ENCODE data around the gene ARHGAP21.

GRCh38 chr10:24726626-24727025 lies 2.9 kb upstream of the ARHGAP21 start:
- TF ChIP-seq REST (IDR thresholded peaks at IDR 0.05; ENCODE audit: borderline replicate concordance) (no peak), REST (CRISPR knock-in tag; IDR thresholded peaks at IDR 0.05; ENCODE audit: low read depth) (no peak), ZBTB8A (IDR thresholded peaks at IDR 0.05; ENCODE audit: partially characterized antibody) (no peak), RBM39 (optimal IDR thresholded peaks at IDR 0.05; ENCODE audit: low read depth, low read length) (no peak), POLR2AphosphoS5 (IDR thresholded peaks at IDR 0.05; ENCODE audit: control insufficient read depth, insufficient read depth, low read depth, low read length) (no peak), ZNF431 (CRISPR knock-in tag; IDR thresholded peaks at IDR 0.05) (no peak), MAZ (CRISPR knock-in tag; conservative IDR thresholded peaks at IDR 0.05 in 1 of 2, IDR thresholded peaks at IDR 0.05 in 1 of 2) (no peak), ARNT (IDR thresholded peaks at IDR 0.05) (no peak)
- TF ChIP-seq, protein P1, sequence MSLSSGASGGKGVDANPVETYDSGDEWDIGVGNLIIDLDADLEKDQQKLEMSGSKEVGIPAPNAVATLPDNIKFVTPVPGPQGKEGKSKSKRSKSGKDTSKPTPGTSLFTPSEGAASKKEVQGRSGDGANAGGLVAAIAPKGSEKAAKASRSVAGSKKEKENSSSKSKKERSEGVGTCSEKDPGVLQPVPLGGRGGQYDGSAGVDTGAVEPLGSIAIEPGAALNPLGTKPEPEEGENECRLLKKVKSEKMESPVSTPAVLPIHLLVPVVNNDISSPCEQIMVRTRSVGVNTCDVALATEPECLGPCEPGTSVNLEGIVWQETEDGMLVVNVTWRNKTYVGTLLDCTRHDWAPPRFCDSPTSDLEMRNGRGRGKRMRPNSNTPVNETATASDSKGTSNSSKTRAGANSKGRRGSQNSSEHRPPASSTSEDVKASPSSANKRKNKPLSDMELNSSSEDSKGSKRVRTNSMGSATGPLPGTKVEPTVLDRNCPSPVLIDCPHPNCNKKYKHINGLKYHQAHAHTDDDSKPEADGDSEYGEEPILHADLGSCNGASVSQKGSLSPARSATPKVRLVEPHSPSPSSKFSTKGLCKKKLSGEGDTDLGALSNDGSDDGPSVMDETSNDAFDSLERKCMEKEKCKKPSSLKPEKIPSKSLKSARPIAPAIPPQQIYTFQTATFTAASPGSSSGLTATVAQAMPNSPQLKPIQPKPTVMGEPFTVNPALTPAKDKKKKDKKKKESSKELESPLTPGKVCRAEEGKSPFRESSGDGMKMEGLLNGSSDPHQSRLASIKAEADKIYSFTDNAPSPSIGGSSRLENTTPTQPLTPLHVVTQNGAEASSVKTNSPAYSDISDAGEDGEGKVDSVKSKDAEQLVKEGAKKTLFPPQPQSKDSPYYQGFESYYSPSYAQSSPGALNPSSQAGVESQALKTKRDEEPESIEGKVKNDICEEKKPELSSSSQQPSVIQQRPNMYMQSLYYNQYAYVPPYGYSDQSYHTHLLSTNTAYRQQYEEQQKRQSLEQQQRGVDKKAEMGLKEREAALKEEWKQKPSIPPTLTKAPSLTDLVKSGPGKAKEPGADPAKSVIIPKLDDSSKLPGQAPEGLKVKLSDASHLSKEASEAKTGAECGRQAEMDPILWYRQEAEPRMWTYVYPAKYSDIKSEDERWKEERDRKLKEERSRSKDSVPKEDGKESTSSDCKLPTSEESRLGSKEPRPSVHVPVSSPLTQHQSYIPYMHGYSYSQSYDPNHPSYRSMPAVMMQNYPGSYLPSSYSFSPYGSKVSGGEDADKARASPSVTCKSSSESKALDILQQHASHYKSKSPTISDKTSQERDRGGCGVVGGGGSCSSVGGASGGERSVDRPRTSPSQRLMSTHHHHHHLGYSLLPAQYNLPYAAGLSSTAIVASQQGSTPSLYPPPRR (CRISPR knock-in tag; IDR thresholded peaks at IDR 0.05; ENCODE audit: borderline replicate concordance): no peak
- TF ChIP-seq, protein P2, sequence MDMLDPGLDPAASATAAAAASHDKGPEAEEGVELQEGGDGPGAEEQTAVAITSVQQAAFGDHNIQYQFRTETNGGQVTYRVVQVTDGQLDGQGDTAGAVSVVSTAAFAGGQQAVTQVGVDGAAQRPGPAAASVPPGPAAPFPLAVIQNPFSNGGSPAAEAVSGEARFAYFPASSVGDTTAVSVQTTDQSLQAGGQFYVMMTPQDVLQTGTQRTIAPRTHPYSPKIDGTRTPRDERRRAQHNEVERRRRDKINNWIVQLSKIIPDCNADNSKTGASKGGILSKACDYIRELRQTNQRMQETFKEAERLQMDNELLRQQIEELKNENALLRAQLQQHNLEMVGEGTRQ (CRISPR knock-in tag; IDR thresholded peaks at IDR 0.05): no peak
